Lower leg skin (tissue), 4 donors: ENCODE results near the gene FZD2. TPM values are rescaled to one million over a fixed set of nuclear protein-coding genes. Genes with fewer than 3 reads are reported as not detected.

Source experiments
- DNase-seq, 2 donors: peaks; one replicate each; pipeline ENCODE4 v3.0.0-alpha.2; 2019; ENCODE audit warnings: low spot score in 2 of 2
- H3K4me3 ChIP-seq: fragments of 200-600 bp; sonication (generic); 2 replicates; pipeline ENCODE4 v1.5.1; 2017; ENCODE audit warnings: mild to moderate bottlenecking, low read depth; ENCODE audit not compliant: poor library complexity, severe bottlenecking
- CTCF ChIP-seq, 3 donors: fragments of 450-650 bp; IDR thresholded peaks; one replicate each; pipeline ENCODE4 v1.5.1; 2016; ENCODE audit warnings: antibody characterized with exemption in 3 of 3, mild to moderate bottlenecking in 3 of 3, moderate library complexity in 2 of 3
- POLR2A ChIP-seq, 2 donors: fragments of 450-650 bp; IDR thresholded peaks; one replicate each; pipeline ENCODE4 v1.6.1; 2016 to 2017; ENCODE audit warnings: antibody characterized with exemption in 2 of 2, mild to moderate bottlenecking in 1 of 2, moderate library complexity in 1 of 2
- WGBS, 2 donors: methylation state at CpG; one replicate each; pipeline ENCODE4 v1.1.5; 2018; 5-methylcytosine and 5-hydroxymethylcytosine counted together
- intact Hi-C: fragments of 100-400 bp; cut with DNase I; formaldehyde crosslinking; loops from one replicate; pipeline ENCODE4 v1.15.0; 2023; ENCODE audit warnings: low total_unique reads
- total RNA-seq, 4 donors: library from RNA; depleted of rRNA; stranded (reverse); fragments of >200 nt; gene quantifications; one replicate each; pipeline ENCODE4 v1.1.0, GENCODE V29; 2016

The FZD2 gene
- total RNA-seq, 4 donors from 2014 or later, result 0.49 to 1.8 (median 0.89) TPM

- TF ChIP-seq CTCF (IDR thresholded peaks at IDR 0.05) (no peak), POLR2A (IDR thresholded peaks at IDR 0.05) (no peak)
- 69 to 70% methylated on average over 6 of the region's 6 CpGs for WGBS, 2 donors
- no peak overlapping the region for H3K4me3 ChIP-seq
- no peak for DNase-seq
- intact Hi-C loops, result no loop called here
These were observed 47.0 kb downstream of the FZD2 start for GRCh38 chr17:44604116-44604761.

GRCh38 chr17:44604768-44605485 lies 47.6 kb downstream of the FZD2 start:
- no peak overlapping the region for H3K4me3 ChIP-seq
- 83% methylated on average over 10 of the region's 10 CpGs for WGBS, 2 donors
- TF ChIP-seq POLR2A (IDR thresholded peaks at IDR 0.05), result no peak
- no peak for TF ChIP-seq CTCF (IDR thresholded peaks at IDR 0.05)
- no peak for DNase-seq
- intact Hi-C loops, result no loop called here

GRCh38 chr17:44606658-44607057 lies 49.4 kb downstream of the FZD2 start:
- DNase-seq, result no peak
- 96 to 98% methylated on average over 11 of the region's 11 CpGs for WGBS, 2 donors
- intact Hi-C loops, result no loop called here
- no peak overlapping the region for H3K4me3 ChIP-seq
- TF ChIP-seq CTCF (IDR thresholded peaks at IDR 0.05), result no peak
- TF ChIP-seq POLR2A (IDR thresholded peaks at IDR 0.05), result no peak

GRCh38 chr17:44607836-44608690 lies 50.8 kb downstream of the FZD2 start:
- DNase-seq, result no peak
- intact Hi-C loops, result no loop called here
- 57 to 66% methylated on average over 9 to 10 of the region's 10 CpGs for WGBS, 2 donors
- TF ChIP-seq CTCF (IDR thresholded peaks at IDR 0.05), result no peak
- no peak for TF ChIP-seq POLR2A (IDR thresholded peaks at IDR 0.05)
- no peak overlapping the region for H3K4me3 ChIP-seq

- no peak for TF ChIP-seq POLR2A (IDR thresholded peaks at IDR 0.05)
- TF ChIP-seq CTCF (IDR thresholded peaks at IDR 0.05), result no peak
- intact Hi-C loops, result no loop called here
- 86 to 88% methylated on average over 6 of the region's 6 CpGs for WGBS, 2 donors
- no peak overlapping the region for H3K4me3 ChIP-seq
- DNase-seq, result no peak
These were observed 51.6 kb downstream of the FZD2 start for GRCh38 chr17:44608727-44609435.
